ENCODE data around the gene GUCY1A2. TPM values are rescaled to one million over a fixed set of nuclear protein-coding genes. Genes with fewer than 3 reads are reported as not detected.
"Not testable (repeated sequence)": the region's sequence is repeated elsewhere in the genome, so short reads cannot be mapped to it uniquely, and the experiment has no call there.

GUCY1A2 gene
- total RNA-seq, 1 experiment from 2014 or later, result not detected

- Histone ChIP-seq H3K27ac (ENCODE audit: low read length) (no peak overlapping the region), H3K79me2 (ENCODE audit: low read length) (no peaks in the 10 kb centered on the region), H3K36me3 (ENCODE audit: low read depth, low read length) (no peaks in the 10 kb centered on the region), H3K4me2 (ENCODE audit: low read length) (no peak overlapping the region), H3F3A (ENCODE audit: low read length, unreplicated experiment) (no peaks in the 10 kb centered on the region), H3K9me2 (replicated peaks; ENCODE audit: low read length) (no peaks in the 10 kb centered on the region; the same call in 1 of the 2 replicates), H3K4me1 (ENCODE audit: insufficient read depth, low read length) (no peaks in the 10 kb centered on the region), H3K9me3 (ENCODE audit: low read length) (no peaks in the 10 kb centered on the region), H3K9ac (ENCODE audit: low read length) (no peak overlapping the region), H3K27me3 (ENCODE audit: low read length) (peaks cover 14% of the 10 kb centered on the region; the same call in 1 of the 2 replicates), H4K20me1 (ENCODE audit: low read length) (no peaks in the 10 kb centered on the region), H2AFZ (ENCODE audit: low read length) (no peak overlapping the region), H3K4me3 (ENCODE audit: low read length) (no peak overlapping the region)
- POLR2A ChIA-PET (ENCODE audit: unreplicated experiment), result no interaction called here
- DNase-seq (no peak), ATAC-seq (no peak)
- intact Hi-C loops (cut with micrococcal nuclease), result no loop called here
- CTCF ChIA-PET, result no interaction called here
- TF ChIP-seq EZH2phosphoT487 (IDR thresholded peaks at IDR 0.05; ENCODE audit: borderline replicate concordance, low read length), result no peak
- TF ChIP-seq CTCF (conservative IDR thresholded peaks at IDR 0.05; ENCODE audit: low read depth, low read length), result no peak
- TF ChIP-seq EZH2 (IDR thresholded peaks at IDR 0.05; ENCODE audit: low read length, unreplicated experiment), result no peak
- no TSS peak for BruUV-seq (replicated peaks)
These were observed 228.9 kb downstream of the GUCY1A2 start for GRCh38 chr11:106789406-106789805.

- no peaks in the 10 kb centered on the region for H3K9me3 ChIP-seq (ENCODE audit: low read length)
- no peaks in the 10 kb centered on the region for H3K9me2 ChIP-seq (replicated peaks; ENCODE audit: low read length)
- no peak overlapping the region for H2AFZ ChIP-seq (ENCODE audit: low read length)
- H3K27ac ChIP-seq (ENCODE audit: low read length), result no peak overlapping the region
- peaks cover 18% of the 10 kb centered on the region; the same call in 1 of the 2 replicates for H3K27me3 ChIP-seq (ENCODE audit: low read length)
- no peak for DNase-seq
- intact Hi-C loops (cut with micrococcal nuclease), result no loop called here
- CTCF ChIA-PET, result no interaction called here
- no peak overlapping the region for H3K4me2 ChIP-seq (ENCODE audit: low read length)
- no peaks in the 10 kb centered on the region for H4K20me1 ChIP-seq (ENCODE audit: low read length)
- no peak for ATAC-seq
- no peaks in the 10 kb centered on the region for H3K79me2 ChIP-seq (ENCODE audit: low read length)
- no peaks in the 10 kb centered on the region for H3K36me3 ChIP-seq (ENCODE audit: low read depth, low read length)
- H3F3A ChIP-seq (ENCODE audit: low read length, unreplicated experiment), result no peaks in the 10 kb centered on the region
- no TSS peak for BruUV-seq (replicated peaks)
- no peaks in the 10 kb centered on the region for H3K4me1 ChIP-seq (ENCODE audit: insufficient read depth, low read length)
- no peak overlapping the region for H3K9ac ChIP-seq (ENCODE audit: low read length)
- TF ChIP-seq EZH2phosphoT487 (IDR thresholded peaks at IDR 0.05; ENCODE audit: borderline replicate concordance, low read length) (no peak), EZH2 (IDR thresholded peaks at IDR 0.05; ENCODE audit: low read length, unreplicated experiment) (no peak), CTCF (conservative IDR thresholded peaks at IDR 0.05; ENCODE audit: low read depth, low read length) (no peak)
- H3K4me3 ChIP-seq (ENCODE audit: low read length), result no peak overlapping the region
- POLR2A ChIA-PET (ENCODE audit: unreplicated experiment), result no interaction called here
These were observed 230.8 kb downstream of the GUCY1A2 start for GRCh38 chr11:106787454-106787853.

GRCh38 chr11:106785913-106786650 lies 232.2 kb downstream of the GUCY1A2 start:
- no peak for DNase-seq
- Histone ChIP-seq H3K4me1 (ENCODE audit: insufficient read depth, low read length) (no peaks in the 10 kb centered on the region), H2AFZ (ENCODE audit: low read length) (no peak overlapping the region), H3K27ac (ENCODE audit: low read length) (no peak overlapping the region), H3F3A (ENCODE audit: low read length, unreplicated experiment) (no peaks in the 10 kb centered on the region), H3K27me3 (ENCODE audit: low read length) (peaks cover 26% of the 10 kb centered on the region; the same call in 1 of the 2 replicates), H3K9me2 (replicated peaks; ENCODE audit: low read length) (no peaks in the 10 kb centered on the region), H4K20me1 (ENCODE audit: low read length) (no peaks in the 10 kb centered on the region), H3K36me3 (ENCODE audit: low read depth, low read length) (no peaks in the 10 kb centered on the region), H3K79me2 (ENCODE audit: low read length) (no peaks in the 10 kb centered on the region), H3K9ac (ENCODE audit: low read length) (no peak overlapping the region), H3K4me3 (ENCODE audit: low read length) (no peak overlapping the region), H3K4me2 (ENCODE audit: low read length) (no peak overlapping the region), H3K9me3 (ENCODE audit: low read length) (no peaks in the 10 kb centered on the region)
- no peak for TF ChIP-seq EZH2phosphoT487 (IDR thresholded peaks at IDR 0.05; ENCODE audit: borderline replicate concordance, low read length)
- TF ChIP-seq CTCF (conservative IDR thresholded peaks at IDR 0.05; ENCODE audit: low read depth, low read length), result no peak
- TF ChIP-seq EZH2 (IDR thresholded peaks at IDR 0.05; ENCODE audit: low read length, unreplicated experiment), result no peak
- BruUV-seq (replicated peaks), result no TSS peak
- ChIA-PET POLR2A (ENCODE audit: unreplicated experiment) (no interaction called here), CTCF (no interaction called here)
- ATAC-seq, result no peak
- intact Hi-C loops (cut with micrococcal nuclease), result no loop called here

DNA sequence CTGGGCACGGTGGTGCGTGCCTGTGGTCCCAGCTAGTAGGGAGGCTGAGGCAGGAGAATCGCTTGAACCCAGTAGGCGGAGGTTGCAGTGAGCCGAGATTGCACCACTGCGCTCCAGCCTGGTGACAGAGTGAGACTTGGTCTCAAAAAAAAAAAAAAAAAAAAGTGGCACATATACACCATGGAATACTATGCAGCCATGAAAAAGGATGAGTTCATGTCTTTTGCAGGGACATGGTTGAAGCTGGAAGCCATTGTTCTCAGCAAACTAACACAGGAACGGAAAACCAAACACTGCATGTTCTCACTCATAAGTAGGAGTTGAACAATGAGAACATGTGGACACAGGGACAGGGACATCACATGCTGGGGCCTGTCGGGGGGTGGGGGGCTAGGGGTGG lies 241.0 kb downstream of the GUCY1A2 start:
- H3K9me2 ChIP-seq (replicated peaks; ENCODE audit: low read length); H3K36me3 ChIP-seq (ENCODE audit: low read depth, low read length); H3K27ac ChIP-seq (ENCODE audit: low read length); H3K4me1 ChIP-seq (ENCODE audit: insufficient read depth, low read length); CTCF ChIA-PET; H3K4me3 ChIP-seq (ENCODE audit: low read length); H4K20me1 ChIP-seq (ENCODE audit: low read length); H3K79me2 ChIP-seq (ENCODE audit: low read length); H2AFZ ChIP-seq (ENCODE audit: low read length); H3K9ac ChIP-seq (ENCODE audit: low read length); ATAC-seq; intact Hi-C loops (cut with micrococcal nuclease); H3K9me3 ChIP-seq (ENCODE audit: low read length); H3K4me2 ChIP-seq (ENCODE audit: low read length); BruUV-seq (replicated peaks); H3F3A ChIP-seq (ENCODE audit: low read length, unreplicated experiment); DNase-seq; POLR2A ChIA-PET (ENCODE audit: unreplicated experiment): not testable (repeated sequence)
- H3K27me3 ChIP-seq (ENCODE audit: low read length), result peaks cover 62% of the 10 kb centered on the region
